HTERT RPE-1 (cell line): ENCODE measurements around the gene PANX3.

Experiments used
- in situ Hi-C: fragments of 300-500 bp; cut with MboI; formaldehyde crosslinking; loops from 4 replicates; pipeline ENCODE4 v1.14.3; 2020; ENCODE audit warnings: low sequenced_read_pairs

PANX3 gene

GRCh38 chr11:124656774-124657630 is 45.8 kb downstream of the PANX3 start:
- in situ Hi-C loops: no loop called here

GRCh38 chr11:124657904-124658303 is 46.7 kb downstream of the PANX3 start:
- in situ Hi-C loops: no loop called here

- in situ Hi-C loops: no loop called here
These were observed 47.3 kb downstream of the PANX3 start for GRCh38 chr11:124658501-124658900.

- in situ Hi-C loops: no loop called here
These were observed 47.8 kb downstream of the PANX3 start for GRCh38 chr11:124658986-124659385.

GRCh38 chr11:124661553-124661952 is 50.3 kb downstream of the PANX3 start:
- in situ Hi-C loops: no loop called here

- in situ Hi-C loops: no loop called here
These were observed 50.9 kb downstream of the PANX3 start for GRCh38 chr11:124662106-124662505.

GRCh38 chr11:124663861-124664260 is 52.6 kb downstream of the PANX3 start:
- in situ Hi-C loops: no loop called here

GRCh38 chr11:124667601-124668000 is 56.4 kb downstream of the PANX3 start:
- in situ Hi-C loops: no loop called here

- in situ Hi-C loops: no loop called here
These were observed 58.0 kb downstream of the PANX3 start for GRCh38 chr11:124669193-124669592.
